Measurements from ENCODE around the gene UBE2L5. TPM values are rescaled to one million over a fixed set of nuclear protein-coding genes. Genes with fewer than 3 reads are reported as not detected.

The UBE2L5 gene
- total RNA-seq, 4 donors from 2014 or later: 0.66 to 0.75 TPM; not detected in 2

DNA sequence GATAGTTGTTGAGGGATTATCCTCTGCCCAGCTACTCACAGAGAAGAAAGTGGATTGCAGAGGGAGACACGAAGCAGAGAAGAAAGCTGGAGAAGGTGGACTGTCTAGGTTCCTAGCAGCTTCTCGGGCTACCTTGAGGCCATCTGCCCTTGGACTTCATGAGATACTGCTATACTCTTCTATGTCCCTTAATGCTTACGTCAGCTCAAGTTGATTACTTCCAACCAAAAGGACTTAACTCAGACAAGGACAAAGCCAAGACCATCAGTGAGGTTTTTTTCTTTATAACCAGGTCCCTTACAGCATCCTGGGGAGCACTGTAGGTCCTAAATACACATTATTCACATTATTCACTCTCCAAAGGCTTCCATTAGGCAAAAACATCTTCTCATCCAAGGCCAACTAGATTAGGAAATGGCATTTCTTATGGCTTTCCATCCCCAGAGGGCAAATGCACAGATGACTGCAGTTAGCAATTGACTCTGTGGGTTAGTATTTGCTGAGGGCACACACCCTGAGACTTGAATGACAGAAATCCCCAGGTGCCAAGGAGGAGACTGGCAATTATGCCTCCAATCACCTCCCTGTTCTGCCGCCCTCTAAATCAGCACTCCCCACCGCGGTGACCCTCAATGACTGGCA lies 4.1 kb upstream of the UBE2L5 start:
- TF ChIP-seq, protein P1, sequence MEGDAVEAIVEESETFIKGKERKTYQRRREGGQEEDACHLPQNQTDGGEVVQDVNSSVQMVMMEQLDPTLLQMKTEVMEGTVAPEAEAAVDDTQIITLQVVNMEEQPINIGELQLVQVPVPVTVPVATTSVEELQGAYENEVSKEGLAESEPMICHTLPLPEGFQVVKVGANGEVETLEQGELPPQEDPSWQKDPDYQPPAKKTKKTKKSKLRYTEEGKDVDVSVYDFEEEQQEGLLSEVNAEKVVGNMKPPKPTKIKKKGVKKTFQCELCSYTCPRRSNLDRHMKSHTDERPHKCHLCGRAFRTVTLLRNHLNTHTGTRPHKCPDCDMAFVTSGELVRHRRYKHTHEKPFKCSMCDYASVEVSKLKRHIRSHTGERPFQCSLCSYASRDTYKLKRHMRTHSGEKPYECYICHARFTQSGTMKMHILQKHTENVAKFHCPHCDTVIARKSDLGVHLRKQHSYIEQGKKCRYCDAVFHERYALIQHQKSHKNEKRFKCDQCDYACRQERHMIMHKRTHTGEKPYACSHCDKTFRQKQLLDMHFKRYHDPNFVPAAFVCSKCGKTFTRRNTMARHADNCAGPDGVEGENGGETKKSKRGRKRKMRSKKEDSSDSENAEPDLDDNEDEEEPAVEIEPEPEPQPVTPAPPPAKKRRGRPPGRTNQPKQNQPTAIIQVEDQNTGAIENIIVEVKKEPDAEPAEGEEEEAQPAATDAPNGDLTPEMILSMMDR (IDR thresholded peaks at IDR 0.05; ENCODE audit: low read depth): no peak

DNA sequence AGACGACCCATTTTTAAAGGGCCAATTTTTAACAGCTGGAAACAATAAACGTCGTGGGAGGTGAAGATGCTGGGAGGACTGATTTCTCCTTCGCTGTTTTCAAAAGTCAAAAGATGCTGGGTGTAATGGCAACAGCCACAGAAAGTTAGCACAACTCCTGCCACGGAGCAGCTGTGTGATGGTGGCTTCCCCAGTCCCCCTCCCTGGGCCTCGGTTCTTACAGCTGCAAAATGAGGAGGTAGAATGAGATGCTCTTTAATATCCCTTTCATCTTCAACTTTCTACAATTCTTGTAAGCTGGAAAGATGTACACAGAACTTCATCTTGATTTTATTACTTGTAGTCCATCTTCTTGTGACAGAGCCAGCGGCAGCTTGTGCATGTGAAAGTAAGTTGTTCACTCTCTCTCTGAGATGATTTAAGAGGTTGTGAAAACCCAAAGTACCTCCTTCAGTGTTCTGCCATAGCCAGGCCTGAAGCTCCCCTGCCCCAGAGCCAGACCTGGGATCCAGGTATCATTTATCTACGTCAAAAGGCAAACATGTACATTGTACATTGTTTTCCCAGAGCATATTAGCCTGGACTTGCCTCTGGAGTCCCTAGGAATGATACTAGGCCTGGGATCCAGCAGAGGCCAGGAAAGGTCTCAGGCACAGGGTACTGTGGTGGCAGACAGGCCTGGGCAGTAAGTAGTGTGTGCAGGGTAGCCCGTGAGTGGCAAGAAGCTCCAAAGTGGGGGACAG lies 3.4 kb upstream of the UBE2L5 start:
- TF ChIP-seq, protein P1 (IDR thresholded peaks at IDR 0.05; ENCODE audit: low read depth): no peak

DNA sequence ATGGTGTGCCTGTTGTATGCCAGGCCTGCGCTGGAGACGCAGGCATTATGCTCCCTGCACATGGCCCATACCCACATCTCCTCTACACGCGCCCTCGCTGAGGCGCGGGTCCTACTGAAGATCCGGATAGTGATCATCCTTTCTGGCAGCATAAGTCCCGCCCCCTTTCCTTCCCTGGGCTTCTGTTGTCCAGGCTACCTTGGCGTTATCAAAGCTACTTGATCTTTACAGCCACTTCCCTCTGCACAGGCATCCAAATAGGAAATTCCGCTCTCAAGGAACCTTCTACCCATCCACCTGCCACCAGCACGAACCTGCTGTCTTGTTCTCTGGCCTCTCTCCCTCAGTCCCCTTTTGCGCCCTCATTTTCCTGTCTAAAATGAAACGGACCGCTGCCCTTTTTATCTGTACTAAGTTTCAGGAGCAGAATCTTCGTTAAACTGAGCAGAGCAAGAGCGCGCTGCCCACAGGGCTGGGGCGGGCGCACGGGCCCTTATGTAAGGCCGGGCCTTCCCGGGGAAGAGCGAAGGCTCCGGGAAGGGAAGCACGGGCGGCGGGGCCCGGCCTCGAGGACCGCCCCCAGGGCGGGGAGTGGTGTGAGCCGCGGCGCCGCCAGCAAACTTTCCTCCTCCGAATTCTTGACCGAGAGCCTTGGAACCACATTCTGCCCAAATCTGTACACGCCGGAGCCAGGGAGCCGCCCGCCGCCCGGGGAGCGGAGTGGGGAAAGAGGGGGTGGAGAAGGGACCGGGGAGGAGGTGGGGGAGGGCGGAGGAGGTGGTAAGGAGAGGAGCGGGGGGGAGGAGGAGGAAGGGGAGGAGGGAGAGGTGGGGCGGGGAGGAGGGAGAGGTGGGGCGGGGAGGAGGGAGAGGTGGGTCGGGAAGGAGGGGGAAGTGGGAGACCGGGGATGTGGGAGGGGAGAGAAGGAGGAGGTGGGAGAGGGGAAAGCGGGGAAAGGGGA lies 920 bp upstream of the UBE2L5 start:
- TF ChIP-seq, protein P1 (IDR thresholded peaks at IDR 0.05; ENCODE audit: low read depth): no peak

DNA sequence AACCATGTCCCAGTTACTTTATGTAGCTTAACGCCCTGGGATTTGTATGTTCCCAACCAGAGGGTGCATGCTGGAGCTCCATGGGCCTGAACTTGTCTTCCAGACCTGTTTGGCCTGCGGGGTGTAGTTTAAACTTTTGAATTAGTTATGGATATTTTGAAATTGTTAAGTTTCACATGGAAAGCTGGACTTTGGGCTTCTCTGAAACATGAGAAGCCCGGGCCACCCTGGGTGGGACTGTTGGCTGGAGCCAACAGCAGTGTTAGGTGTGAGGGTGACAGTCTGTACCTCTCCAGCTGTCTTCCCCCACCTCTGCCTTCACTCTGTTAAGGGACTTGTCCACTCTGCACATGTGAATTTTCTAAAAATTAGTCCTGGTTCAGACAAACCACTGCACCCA lies 1.6 kb downstream of the UBE2L5 start:
- TF ChIP-seq, protein P1 (IDR thresholded peaks at IDR 0.05; ENCODE audit: low read depth): no peak

DNA sequence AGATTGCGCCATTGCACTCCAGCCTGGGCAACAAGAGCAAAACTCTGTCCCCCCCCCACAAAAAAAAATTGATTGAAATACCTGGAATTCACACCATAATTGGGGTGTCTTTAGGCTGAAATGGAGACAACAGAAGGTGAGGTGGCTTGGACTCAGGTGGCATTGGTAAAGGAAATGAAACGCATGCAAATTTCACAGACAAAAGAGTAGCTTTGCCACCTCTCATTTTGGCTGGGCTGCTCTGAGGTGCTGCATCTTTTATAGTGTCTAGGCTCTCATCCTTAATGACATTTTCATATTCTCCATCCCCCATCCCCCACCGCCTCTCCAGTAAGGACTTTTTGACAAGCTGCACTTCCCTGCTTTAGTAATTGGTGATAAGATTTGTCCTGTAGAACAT lies 6.9 kb downstream of the UBE2L5 start:
- TF ChIP-seq, protein P1 (IDR thresholded peaks at IDR 0.05; ENCODE audit: low read depth): no peak

DNA sequence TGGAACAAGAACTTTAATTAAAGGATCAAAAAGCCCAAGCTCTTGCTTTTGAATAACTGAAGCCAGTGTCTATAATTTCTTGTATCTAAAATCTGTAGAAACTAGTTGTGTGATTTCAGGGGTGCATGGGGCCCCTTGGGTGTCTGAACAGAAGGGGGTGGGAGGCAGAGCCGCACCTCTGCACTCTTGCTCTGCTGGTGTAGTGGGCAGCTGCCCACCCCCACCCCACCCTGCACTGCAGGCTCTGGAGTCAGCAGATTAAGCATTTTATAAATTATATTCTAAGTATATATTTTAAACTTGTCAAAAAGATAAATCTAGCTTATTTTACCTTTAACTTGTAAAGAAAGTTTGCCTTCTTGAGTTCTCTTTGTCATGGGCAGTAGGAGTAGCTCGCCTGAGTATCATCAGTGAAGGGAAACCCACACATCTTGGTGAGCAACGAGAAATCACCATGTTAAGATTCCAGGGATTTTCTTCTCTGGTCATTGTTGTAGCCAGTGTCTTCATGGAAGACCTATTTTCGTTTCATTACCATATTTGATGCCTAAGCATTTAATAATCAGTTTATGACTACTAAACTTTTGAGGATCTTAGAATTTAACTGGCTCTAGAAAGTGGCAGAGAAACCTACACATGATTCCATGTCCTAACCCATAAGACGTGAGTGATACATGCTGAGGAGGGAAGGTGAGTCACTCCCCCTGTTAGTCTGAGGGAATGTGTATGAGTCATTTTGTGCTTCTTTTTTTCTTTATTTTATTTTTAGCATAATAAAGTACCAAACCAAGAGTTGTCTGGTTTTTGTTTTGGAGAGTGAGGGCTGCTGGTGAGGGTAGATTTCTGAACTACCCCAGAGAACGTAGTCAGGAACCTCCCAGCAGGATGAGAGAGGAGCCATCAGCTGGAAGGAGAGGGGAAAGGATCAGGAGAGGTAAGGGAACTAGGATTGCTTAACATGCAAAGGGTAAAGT lies 7.7 kb downstream of the UBE2L5 start:
- TF ChIP-seq, protein P1 (IDR thresholded peaks at IDR 0.05; ENCODE audit: low read depth): no peak

All from subcutaneous adipose tissue (tissue), 4 donors.